Posterior vena cava (tissue), 2 donors: ENCODE measurements around the gene RHBG. TPM values are rescaled to one million over a fixed set of nuclear protein-coding genes. Genes with fewer than 3 reads are reported as not detected.

Source experiments
- DNase-seq: peaks from one replicate; pipeline ENCODE4 v3.0.0-alpha.2; 2020; ENCODE audit warnings: low spot score
- intact Hi-C, 2 donors: fragments of 100-400 bp; cut with DNase I; formaldehyde crosslinking; loops; one replicate each; pipeline versions ENCODE4 v1.14.1 to v1.14.2; 2022 to 2023
- total RNA-seq, 2 donors: library from RNA; stranded (reverse); fragmentation: NEBNext Ultra II Directional; extraction: Animal tissue kit (Norgen Biotek cat#: 25700); gene quantifications; one replicate each; pipeline ENCODE4 v1.2.1, GENCODE V29; 2021
- donor health status: DM: yes; HTN: yes; CAD: no.
- donor health status: DM: yes; HTN: yes; CAD: no.

The RHBG gene
- total RNA-seq, 2 donors from 2014 or later, result not detected

DNA sequence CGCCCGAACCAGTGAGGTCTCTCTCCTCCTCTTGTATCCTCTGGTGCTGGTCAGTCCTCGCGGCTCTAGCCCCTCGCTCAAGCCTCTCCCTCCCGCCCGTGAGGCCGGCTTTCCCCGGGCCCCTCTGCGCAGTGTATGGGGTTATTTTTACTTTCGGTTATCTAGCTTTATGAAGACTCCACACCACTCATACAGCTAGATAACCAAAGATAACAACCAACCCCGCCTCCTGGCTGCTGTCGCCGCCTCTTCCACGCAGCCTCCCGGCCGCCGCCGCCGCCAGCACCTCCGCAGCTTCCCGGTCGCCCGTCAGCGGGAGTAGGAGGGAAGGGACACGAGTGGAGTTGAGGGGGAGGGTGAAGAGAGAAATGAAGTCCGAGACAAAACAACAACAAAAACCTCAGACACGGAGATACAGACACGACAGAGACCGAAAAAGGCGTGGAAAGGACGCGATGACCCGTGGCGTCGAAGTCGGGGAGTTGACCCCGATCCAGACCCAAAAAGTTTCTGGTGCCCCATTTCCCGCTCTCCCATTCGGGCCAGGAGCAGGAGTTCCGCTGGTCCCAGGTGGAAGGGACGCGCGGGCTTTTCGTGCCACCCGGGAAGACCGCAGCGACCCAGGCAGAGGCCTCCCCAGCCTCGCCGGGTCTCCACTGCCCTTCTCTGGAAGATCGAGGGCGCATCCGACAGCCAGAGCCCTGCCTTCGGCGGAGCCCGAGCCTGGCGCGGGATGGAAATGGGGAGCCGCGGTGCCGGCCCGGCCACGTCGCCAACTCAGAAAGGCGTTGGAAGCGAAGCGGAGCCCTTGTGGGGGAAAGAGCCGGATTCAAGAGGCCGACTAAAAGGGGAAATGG is 51.4 kb downstream of the RHBG start:
- intact Hi-C loops, result no loop called here
- peak; percentile 77 for DNase-seq

- intact Hi-C loops, result no loop called here
- peak; percentile 93 for DNase-seq
Measured at GRCh38 chr1:156421062-156421938, 52.3 kb downstream of the RHBG start.

DNA sequence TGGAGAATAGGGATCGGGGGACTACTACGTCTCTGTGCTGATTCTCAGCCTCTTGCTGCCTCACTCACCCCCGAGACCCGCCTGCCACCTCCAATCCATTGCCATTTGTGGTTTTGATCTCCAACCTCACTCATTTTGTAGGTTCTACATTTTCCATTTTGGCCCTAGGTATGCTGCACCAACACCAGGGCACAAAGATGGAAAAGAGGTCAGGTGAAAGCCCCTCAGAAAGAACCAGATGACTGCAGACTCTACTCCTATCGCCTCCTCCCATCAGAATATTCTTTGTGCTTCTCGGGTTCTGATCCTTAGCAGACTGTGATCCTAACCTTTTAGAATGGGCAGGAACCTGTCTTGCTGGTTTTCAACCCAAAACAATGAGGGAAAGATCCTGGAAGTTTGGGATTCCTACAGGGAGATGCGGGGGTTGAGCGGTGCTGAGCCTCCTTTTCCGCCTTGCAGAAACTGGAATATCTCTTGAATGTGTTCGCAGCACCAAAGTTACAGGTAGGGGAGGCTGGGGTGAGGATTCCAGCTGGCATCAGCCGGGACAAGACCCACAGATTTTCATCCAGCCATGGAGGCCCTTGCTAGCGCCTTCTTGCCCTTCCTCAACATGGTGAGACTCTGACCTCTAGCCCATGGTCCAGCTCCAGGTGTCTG is 53.1 kb downstream of the RHBG start:
- no peak for DNase-seq
- intact Hi-C loops, result loop anchor here in 1 of 2 donors (1.0 kb wide), 1 partner anchor 36 kb away; no protein-coding TSS in a partner anchor

DNA sequence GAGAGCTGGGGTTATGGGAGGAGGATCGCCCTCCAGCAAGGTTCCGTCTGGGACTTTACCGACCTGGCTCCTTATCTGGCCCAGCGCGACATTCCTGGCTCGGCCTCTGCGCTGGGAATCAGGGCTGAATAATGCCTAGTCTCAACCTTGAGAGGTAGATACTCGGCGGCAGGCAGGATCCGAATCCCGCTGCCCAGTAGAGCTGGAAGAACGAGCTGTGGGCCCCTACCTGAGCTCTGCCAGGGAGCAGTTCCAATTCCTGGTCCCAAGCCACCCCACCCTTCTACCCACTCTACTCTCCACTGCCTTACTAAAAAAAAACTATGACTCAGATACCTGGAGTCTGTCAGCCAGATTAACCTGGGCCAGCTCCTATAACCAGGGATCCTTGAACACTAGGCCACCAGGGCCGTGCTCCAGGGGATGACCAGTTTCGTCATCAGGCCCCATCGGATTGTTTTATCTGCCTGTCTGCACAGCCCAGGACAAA is 53.6 kb downstream of the RHBG start:
- intact Hi-C loops, result loop anchor here in 1 of 2 donors (1.0 kb wide), 1 partner anchor 36 kb away; no protein-coding TSS in a partner anchor
- DNase-seq, result no peak

DNA sequence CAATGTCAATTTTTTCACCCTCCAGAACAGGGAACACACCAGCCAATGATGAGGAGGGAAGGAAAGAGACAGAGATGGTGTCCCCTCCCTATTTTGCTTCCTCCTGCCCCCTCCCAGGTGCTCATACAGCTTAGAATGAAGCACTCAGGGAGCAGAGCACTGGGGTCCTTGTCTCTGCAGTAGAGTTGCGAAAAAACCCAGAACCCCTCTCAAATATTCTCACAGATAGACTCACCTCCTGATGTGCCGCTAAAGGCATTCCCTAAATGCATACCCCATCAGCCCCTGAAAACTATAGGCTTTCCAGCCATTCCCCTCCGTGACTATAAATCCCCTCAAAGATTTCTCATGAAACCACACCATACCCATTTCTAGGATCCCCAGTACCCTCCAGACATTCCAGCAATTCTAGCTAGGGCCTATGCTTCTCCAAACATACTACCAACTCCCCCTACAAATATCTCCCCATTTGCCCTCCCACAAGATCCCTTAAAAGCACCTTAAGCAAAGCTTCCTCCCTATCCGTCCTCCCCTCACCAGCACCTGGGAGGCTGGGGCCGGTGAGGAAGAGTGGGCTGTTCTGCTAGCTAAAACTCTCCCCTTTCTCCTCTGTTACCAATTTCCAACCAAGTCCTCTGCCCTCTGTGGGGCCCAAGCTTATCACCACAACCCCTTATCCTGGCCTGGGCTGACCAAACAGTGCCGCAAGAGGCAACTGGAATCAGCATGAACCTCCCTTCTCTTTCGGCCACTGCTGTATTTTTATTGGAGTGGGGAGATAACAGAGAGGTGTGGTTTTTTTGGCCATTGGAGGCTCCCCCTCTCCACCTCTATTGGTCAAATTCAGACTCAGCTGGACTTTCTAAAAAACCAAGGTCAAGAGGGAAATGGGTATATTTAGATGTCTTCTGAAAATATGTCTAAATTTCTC is 54.7 kb downstream of the RHBG start:
- intact Hi-C loops, result no loop called here
- DNase-seq, result no peak

GRCh38 chr1:156424806-156425432 is 55.9 kb downstream of the RHBG start:
- intact Hi-C loops, result no loop called here
- no peak for DNase-seq

DNA sequence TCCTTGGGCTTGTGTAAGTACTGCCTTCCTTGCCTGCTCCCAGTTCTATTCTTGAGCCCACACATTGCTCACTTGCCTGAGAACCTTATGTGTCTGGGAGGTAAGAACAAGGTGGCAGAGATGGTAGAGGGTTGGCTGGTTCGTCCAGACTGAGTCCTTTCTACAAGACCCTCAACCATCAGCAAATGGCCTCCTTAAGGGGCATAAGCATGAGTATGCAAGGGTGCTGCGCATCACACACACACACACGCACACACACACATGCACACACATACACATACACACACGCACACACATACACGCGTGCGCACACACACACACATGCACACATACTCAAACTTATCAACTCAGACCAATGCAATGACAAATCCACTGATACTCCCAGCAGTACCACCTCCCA is 56.9 kb downstream of the RHBG start:
- no peak for DNase-seq
- intact Hi-C loops, result no loop called here

- no peak for DNase-seq
- intact Hi-C loops, result no loop called here
Measured at GRCh38 chr1:156427957-156428356, 58.9 kb downstream of the RHBG start.

DNA sequence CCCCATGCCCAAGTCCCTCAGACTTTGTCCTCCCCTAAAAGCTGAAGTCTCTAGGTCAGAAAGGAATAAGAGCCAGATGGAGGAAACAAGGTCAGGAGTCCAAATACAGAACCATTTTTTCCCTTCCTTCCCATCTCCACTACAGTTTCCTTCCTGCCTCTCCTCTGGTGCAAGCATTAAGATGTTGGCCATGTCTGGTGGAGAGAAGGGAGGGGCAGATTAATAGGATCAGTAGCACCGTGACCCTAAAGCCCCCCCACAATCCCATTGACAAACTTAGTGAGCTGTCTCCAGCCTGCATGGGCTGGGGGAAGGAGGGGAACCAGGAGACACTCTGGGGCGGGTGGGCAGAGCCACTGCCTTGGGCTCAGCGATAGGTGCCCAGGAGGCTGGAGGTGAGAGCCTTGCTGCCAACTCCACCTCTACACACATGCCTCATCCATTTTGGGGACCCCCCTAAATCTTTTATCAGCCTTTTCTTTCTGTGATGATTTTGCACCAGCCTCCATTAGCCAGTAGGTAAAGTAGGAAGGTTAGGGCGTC is 59.8 kb downstream of the RHBG start:
- DNase-seq, result no peak
- intact Hi-C loops, result no loop called here

GRCh38 chr1:156429313-156430060 is 60.5 kb downstream of the RHBG start:
- intact Hi-C loops, result no loop called here
- DNase-seq, result no peak

DNA sequence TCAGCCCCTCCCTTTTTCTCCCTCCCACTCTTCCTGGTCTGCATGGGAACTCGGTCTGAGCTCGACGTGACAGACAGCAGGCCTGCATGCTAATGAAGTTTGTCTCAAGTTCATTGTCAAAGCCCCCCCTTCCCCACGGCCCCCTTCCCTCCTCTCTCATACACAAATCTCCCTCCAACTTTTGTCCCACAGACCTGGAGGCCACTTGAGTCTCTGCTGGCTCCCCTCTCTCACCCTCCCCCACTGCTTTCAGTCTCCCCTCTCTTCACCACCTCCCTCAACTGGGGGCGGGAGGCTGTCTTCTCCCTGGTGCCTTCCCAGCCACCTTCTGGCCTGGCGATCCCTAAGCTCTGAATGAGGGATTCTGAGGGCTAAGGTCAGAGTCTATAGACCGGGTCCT is 61.3 kb downstream of the RHBG start:
- DNase-seq, result no peak
- intact Hi-C loops, result no loop called here

GRCh38 chr1:156430866-156431265 is 61.9 kb downstream of the RHBG start:
- intact Hi-C loops, result no loop called here
- no peak for DNase-seq

DNA sequence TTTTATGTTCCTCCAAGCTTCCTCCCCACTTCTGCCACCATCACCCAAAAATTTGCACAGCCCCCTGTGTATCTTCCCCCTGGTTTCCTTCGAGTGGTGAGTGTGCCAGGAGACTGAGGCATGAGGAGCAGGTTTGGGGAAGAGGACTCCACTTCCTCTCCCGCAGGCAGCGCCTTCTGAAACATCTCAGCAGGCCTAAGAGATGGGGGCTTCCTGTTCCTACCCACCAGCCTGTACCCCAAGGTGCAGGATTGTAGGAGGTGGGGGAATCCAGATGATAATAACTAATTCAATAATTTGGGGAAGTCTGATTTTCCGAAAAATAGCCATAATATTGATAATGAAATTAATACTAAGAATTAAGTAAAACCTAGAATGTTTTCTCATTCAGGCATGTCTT is 62.4 kb downstream of the RHBG start:
- intact Hi-C loops, result no loop called here
- DNase-seq, result no peak

GRCh38 chr1:156431769-156432668 is 63.0 kb downstream of the RHBG start:
- intact Hi-C loops, result no loop called here

DNA sequence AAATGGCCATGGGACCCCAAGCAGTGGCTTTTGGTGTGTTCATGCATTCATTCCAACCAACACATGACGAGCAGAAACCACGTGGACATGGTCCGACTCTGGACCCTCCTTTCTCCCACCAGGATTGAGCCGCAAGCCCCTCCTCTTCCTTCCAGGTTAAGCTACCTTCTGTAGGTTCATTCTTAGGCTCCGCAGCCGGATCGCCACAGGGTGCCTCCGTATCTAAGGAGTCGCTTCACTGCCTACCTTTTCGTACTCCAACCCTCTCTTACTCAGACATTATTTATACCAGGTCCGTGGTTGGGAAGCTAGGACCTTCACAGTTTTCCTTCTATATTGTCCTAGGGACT is 63.6 kb downstream of the RHBG start:
- intact Hi-C loops, result no loop called here
- no peak for DNase-seq

More at GRCh38 chr1:156431769-156432668, 63.0 kb downstream of the RHBG start:
- no peak for DNase-seq

DNA sequence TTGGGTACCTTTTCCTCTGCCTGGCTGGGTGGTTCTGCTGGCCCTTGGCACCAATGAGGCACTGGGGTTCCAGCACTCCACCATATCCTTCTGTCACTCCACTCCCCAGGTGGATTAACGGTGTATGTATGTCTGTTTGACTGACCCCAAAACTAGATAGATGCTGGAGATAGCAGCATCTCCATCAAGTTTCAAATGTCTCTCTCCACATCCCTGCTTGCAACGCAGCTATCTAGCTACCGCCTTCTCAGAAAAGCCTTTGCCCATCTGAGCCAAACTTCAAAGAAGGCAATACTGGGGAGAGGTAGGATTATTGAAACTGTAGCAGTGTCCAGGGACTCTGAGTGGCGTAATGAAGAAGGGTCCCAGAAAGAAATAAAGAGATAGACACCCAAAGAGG is 64.0 kb downstream of the RHBG start:
- intact Hi-C loops, result no loop called here
- DNase-seq, result no peak
